Measurements from ENCODE around the gene ANO7. TPM values are rescaled to one million over a fixed set of nuclear protein-coding genes. Genes with fewer than 3 reads are reported as not detected.

ANO7 gene
- total and polyA plus RNA-seq, 2 donors (not counting 1 experiment from before 2014, with no cell fraction given) = 0.64 to 1.8 TPM

DNA sequence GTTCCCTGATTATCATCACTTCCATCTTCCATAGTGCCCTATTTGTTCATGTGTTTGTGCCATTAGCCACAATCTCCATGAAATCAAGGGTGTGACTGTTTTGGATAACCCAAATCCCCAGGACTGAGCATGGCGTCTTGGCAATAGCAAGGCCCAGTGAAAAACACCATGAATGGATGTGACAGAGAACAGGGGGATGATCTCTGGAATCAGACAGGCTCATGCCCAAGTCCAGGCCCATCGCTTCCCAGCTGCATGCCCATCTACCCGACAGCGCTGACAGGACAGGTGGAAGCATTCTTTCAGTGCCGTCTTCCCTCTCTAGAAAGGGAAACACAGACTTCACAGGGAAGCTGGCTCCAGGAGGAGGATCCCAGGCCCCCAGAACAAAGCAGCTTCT lies 77.0 kb downstream of the ANO7 start:
- H3K36me3 ChIP-seq (replicated peaks in 1 of 2; ENCODE audit: control extremely low read depth in 1 of 2, control insufficient read depth in 1 of 2, extremely low read depth in 1 of 2, insufficient read depth in 2 of 2, low read length in 1 of 2) = peaks cover 14 to 43% of the 10 kb centered on the region in 2 experiments
- CTCF ChIA-PET = interaction anchor here (2.1 kb wide), 1 partner anchor 8 kb away, joined by 8 read pairs; no protein-coding TSS in a partner anchor

DNA sequence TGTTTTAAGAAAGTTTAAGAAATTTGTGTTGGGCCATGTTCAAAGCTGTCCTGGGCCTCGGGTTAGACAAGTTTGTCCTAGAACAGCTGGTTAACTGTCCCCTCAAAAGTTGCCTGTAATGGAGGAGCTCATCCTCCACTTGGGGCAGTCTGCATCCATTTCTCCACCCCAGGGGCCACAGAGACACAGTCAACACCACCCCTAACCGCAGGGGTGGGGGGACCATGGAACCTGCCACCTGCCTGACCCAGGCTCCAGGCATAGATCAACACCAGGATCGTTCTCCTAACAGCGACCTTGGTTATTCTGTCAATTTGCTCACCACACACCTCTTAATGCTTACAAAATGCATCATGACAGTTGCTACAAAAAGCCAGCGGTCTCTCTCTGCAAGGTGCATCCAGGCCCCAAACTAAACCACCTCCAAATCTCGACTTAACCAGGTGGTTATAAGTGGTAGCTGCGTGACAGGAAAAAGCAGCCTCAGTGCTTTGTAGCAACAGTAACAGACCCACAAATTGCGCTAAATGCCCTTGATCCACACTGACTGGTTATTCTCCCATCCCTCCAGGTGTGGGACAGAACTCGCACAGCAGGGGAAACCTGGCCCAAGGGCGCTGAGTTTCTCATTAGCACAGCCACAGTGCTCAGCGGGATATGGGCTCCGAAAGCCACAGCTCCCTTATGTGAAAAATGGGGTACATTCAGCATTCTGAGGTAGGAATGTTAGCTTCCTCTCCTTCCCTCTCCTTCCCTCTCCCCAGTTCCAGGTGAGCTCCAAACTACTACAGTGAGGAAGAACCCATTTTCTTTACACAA lies 79.0 kb downstream of the ANO7 start:
- ChIA-PET POLR2A (no interaction called here), CTCF (interaction anchor here (1.0 to 2.1 kb wide), 6 partner anchors 9 to 124 kb away, joined by 3 to 8 read pairs (median 5); partner anchors contain the start of gene HDLBP)
- Histone ChIP-seq H3K4me2 (replicated peaks; ENCODE audit: low read depth, low read length, poor library complexity, severe bottlenecking) (no peak overlapping the region), H3K9ac (ENCODE audit: low read length) (no peak overlapping the region), H3K36me3 (replicated peaks in 1 of 2; ENCODE audit: control extremely low read depth in 1 of 2, control insufficient read depth in 1 of 2, extremely low read depth in 1 of 2, insufficient read depth in 2 of 2, low read length in 1 of 2) (peaks cover 2 to 31% of the 10 kb centered on the region in 2 experiments), H2AFZ (ENCODE audit: insufficient read depth, low read depth, low read length, poor library complexity, severe bottlenecking) (no peak overlapping the region), H3K9me3 (ENCODE audit: control extremely low read depth in 1 of 3, control insufficient read depth in 2 of 3, insufficient read depth in 1 of 3, low read length in 2 of 3) (no peaks in the 10 kb centered on the region), H3K27me3 (replicated peaks in 1 of 4; ENCODE audit: control extremely low read depth in 1 of 4, control insufficient read depth in 3 of 4, insufficient read depth in 4 of 4, low read length in 3 of 4) (no peaks in the 10 kb centered on the region), H3K27ac (ENCODE audit: low read length in 2 of 2) (no peak overlapping the region), H3K79me2 (ENCODE audit: control insufficient read depth, insufficient read depth, low read length) (peaks cover 34% of the 10 kb centered on the region), H3K4me3 (ENCODE audit: control extremely low read depth in 1 of 5, extremely low read depth in 1 of 5, insufficient read depth in 1 of 5, low read depth in 2 of 5, low read length in 4 of 5) (no peak overlapping the region), H4K20me1 (ENCODE audit: control insufficient read depth, insufficient read depth, low read length, poor library complexity, severe bottlenecking) (peaks cover 37% of the 10 kb centered on the region), H3K4me1 (ENCODE audit: control insufficient read depth in 2 of 2, insufficient read depth in 2 of 2, low read length in 2 of 2) (peaks cover 7 to 13% of the 10 kb centered on the region in 2 donors)
- H3K27ac Mint-ChIP-seq = no peak overlapping the region
- intact Hi-C loops (cut with micrococcal nuclease) = no loop called here
- no peak for TF ChIP-seq EZH2 (IDR thresholded peaks at IDR 0.05; ENCODE audit: borderline replicate concordance, insufficient read depth, low read depth, low read length, poor library complexity, severe bottlenecking)
- TF ChIP-seq, protein P1, sequence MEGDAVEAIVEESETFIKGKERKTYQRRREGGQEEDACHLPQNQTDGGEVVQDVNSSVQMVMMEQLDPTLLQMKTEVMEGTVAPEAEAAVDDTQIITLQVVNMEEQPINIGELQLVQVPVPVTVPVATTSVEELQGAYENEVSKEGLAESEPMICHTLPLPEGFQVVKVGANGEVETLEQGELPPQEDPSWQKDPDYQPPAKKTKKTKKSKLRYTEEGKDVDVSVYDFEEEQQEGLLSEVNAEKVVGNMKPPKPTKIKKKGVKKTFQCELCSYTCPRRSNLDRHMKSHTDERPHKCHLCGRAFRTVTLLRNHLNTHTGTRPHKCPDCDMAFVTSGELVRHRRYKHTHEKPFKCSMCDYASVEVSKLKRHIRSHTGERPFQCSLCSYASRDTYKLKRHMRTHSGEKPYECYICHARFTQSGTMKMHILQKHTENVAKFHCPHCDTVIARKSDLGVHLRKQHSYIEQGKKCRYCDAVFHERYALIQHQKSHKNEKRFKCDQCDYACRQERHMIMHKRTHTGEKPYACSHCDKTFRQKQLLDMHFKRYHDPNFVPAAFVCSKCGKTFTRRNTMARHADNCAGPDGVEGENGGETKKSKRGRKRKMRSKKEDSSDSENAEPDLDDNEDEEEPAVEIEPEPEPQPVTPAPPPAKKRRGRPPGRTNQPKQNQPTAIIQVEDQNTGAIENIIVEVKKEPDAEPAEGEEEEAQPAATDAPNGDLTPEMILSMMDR (IDR thresholded peaks at IDR 0.05) = no peak
- H3K4me3 Mint-ChIP-seq = no peak overlapping the region
- 95% methylated on average over 7 of the region's 12 CpGs for WGBS (ENCODE audit: insufficient coverage)
- peaks cover 20% of the 10 kb centered on the region for H3K4me1 Mint-ChIP-seq
- no peaks in the 10 kb centered on the region for H3K27me3 Mint-ChIP-seq
- H3K9me3 Mint-ChIP-seq (ENCODE audit: insufficient read depth) = no peaks in the 10 kb centered on the region
- ATAC-seq (ENCODE audit: low read depth) = no peak
- no peak for DNase-seq

More for the DNA sequence above, 77.0 kb downstream of the ANO7 start:
- Mint-ChIP-seq H3K27ac (no peak overlapping the region), H3K9me3 (ENCODE audit: insufficient read depth) (no peaks in the 10 kb centered on the region), H3K4me3 (no peak overlapping the region), H3K27me3 (no peaks in the 10 kb centered on the region), H3K4me1 (peaks cover 8% of the 10 kb centered on the region)
- intact Hi-C loops (cut with micrococcal nuclease) = no loop called here
- POLR2A ChIA-PET = no interaction called here
- no peak overlapping the region for H3K4me3 ChIP-seq (ENCODE audit: control extremely low read depth in 1 of 5, extremely low read depth in 1 of 5, insufficient read depth in 1 of 5, low read depth in 2 of 5, low read length in 4 of 5)
- DNase-seq (no peak), ATAC-seq (ENCODE audit: low read depth) (no peak)
- H2AFZ ChIP-seq (ENCODE audit: insufficient read depth, low read depth, low read length, poor library complexity, severe bottlenecking) = no peak overlapping the region
- H3K27ac ChIP-seq (ENCODE audit: low read length in 2 of 2) = no peak overlapping the region
- TF ChIP-seq EZH2 (IDR thresholded peaks at IDR 0.05; ENCODE audit: borderline replicate concordance, insufficient read depth, low read depth, low read length, poor library complexity, severe bottlenecking) = no peak
- TF ChIP-seq, protein P1 (IDR thresholded peaks at IDR 0.05) = no peak
- H3K4me1 ChIP-seq (ENCODE audit: control insufficient read depth in 2 of 2, insufficient read depth in 2 of 2, low read length in 2 of 2) = peaks cover 0 to 1% of the 10 kb centered on the region in 2 donors
- H3K79me2 ChIP-seq (ENCODE audit: control insufficient read depth, insufficient read depth, low read length) = peaks cover 16% of the 10 kb centered on the region
- H3K27me3 ChIP-seq (replicated peaks in 1 of 4; ENCODE audit: control extremely low read depth in 1 of 4, control insufficient read depth in 3 of 4, insufficient read depth in 4 of 4, low read length in 3 of 4) = no peaks in the 10 kb centered on the region
- H3K9me3 ChIP-seq (ENCODE audit: control extremely low read depth in 1 of 3, control insufficient read depth in 2 of 3, insufficient read depth in 1 of 3, low read length in 2 of 3) = no peaks in the 10 kb centered on the region
- peaks cover 24% of the 10 kb centered on the region for H4K20me1 ChIP-seq (ENCODE audit: control insufficient read depth, insufficient read depth, low read length, poor library complexity, severe bottlenecking)
- H3K4me2 ChIP-seq (replicated peaks; ENCODE audit: low read depth, low read length, poor library complexity, severe bottlenecking) = no peak overlapping the region
- H3K9ac ChIP-seq (ENCODE audit: low read length) = no peak overlapping the region
- WGBS (ENCODE audit: insufficient coverage) = 92% methylated on average over 5 of the region's 5 CpGs

Data from B cell (primary cell).